T-helper 2 cell (primary cell): ENCODE results near the gene MASP2.
A peak's percentile ranks its signal among the peaks of the same experiment; 100 is the strongest.
"Not testable (repeated sequence)": the region's sequence is repeated elsewhere in the genome, so short reads cannot be mapped to it uniquely, and the experiment has no call there.

Experiments
- DNase-seq, 5 experiments: peaks; one replicate each; pipeline versions ENCODE4 v3.0.0 to v3.0.0-alpha.2; 2012 to 2022

Gene MASP2

GRCh38 chr1:11037019-11037739 is 9.9 kb downstream of the MASP2 start:
- not testable (repeated sequence) for DNase-seq

GRCh38 chr1:11031624-11032262 is 15.3 kb downstream of the MASP2 start:
- DNase-seq, result no peak

GRCh38 chr1:11030865-11031264 is 16.2 kb downstream of the MASP2 start:
- DNase-seq, result no peak

- no peak for DNase-seq
These were observed 19.0 kb downstream of the MASP2 start for GRCh38 chr1:11028018-11028417.

- DNase-seq, result no peak
These were observed 19.7 kb downstream of the MASP2 start for GRCh38 chr1:11027316-11027715.

GRCh38 chr1:11026903-11027302 is 20.1 kb downstream of the MASP2 start:
- DNase-seq, result no peak

- no peak for DNase-seq
These were observed 21.0 kb downstream of the MASP2 start for GRCh38 chr1:11026052-11026451.

- DNase-seq, result no peak
These were observed 21.4 kb downstream of the MASP2 start for GRCh38 chr1:11025618-11026017.

GRCh38 chr1:11024874-11025203 is 22.2 kb downstream of the MASP2 start:
- DNase-seq, result no peak

GRCh38 chr1:11024154-11024873 is 22.7 kb downstream of the MASP2 start:
- no peak for DNase-seq

GRCh38 chr1:11023201-11023600 is 23.8 kb downstream of the MASP2 start:
- DNase-seq, result no peak

- DNase-seq, result no peak
These were observed 27.1 kb downstream of the MASP2 start for GRCh38 chr1:11019971-11020370.

GRCh38 chr1:11019358-11019757 is 27.7 kb downstream of the MASP2 start:
- not testable (repeated sequence) for DNase-seq

GRCh38 chr1:11013160-11013531 is 33.9 kb downstream of the MASP2 start:
- DNase-seq, result no peak

- peak; percentile 80 to 93 (median 87) for DNase-seq
These were observed 34.5 kb downstream of the MASP2 start, which contains the start of gene TARDBP for GRCh38 chr1:11012260-11013159. Gene TARDBP, plus strand, starts transcription at chr1:11012654. Its CDS starts 1,074 bp downstream, at chr1:11013728.

- DNase-seq, result no peak
These were observed 46.5 kb downstream of the MASP2 start for GRCh38 chr1:11000526-11000925.

GRCh38 chr1:10996100-10996499 is 50.9 kb downstream of the MASP2 start:
- DNase-seq, result no peak

GRCh38 chr1:10992864-10993263 is 54.2 kb downstream of the MASP2 start:
- DNase-seq, result no peak

GRCh38 chr1:10992004-10992403 is 55.0 kb downstream of the MASP2 start:
- DNase-seq, result not testable (repeated sequence)

GRCh38 chr1:10990828-10991227 is 56.2 kb downstream of the MASP2 start:
- DNase-seq, result no peak

GRCh38 chr1:10989920-10990516 is 57.0 kb downstream of the MASP2 start:
- DNase-seq, result not testable (repeated sequence)

GRCh38 chr1:10989095-10989494 is 57.9 kb downstream of the MASP2 start:
- DNase-seq, result no peak
